ENCODE results near the gene LIMCH1.

- TF ChIP-seq, protein P1, sequence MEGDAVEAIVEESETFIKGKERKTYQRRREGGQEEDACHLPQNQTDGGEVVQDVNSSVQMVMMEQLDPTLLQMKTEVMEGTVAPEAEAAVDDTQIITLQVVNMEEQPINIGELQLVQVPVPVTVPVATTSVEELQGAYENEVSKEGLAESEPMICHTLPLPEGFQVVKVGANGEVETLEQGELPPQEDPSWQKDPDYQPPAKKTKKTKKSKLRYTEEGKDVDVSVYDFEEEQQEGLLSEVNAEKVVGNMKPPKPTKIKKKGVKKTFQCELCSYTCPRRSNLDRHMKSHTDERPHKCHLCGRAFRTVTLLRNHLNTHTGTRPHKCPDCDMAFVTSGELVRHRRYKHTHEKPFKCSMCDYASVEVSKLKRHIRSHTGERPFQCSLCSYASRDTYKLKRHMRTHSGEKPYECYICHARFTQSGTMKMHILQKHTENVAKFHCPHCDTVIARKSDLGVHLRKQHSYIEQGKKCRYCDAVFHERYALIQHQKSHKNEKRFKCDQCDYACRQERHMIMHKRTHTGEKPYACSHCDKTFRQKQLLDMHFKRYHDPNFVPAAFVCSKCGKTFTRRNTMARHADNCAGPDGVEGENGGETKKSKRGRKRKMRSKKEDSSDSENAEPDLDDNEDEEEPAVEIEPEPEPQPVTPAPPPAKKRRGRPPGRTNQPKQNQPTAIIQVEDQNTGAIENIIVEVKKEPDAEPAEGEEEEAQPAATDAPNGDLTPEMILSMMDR (IDR thresholded peaks at IDR 0.05; ENCODE audit: poor library complexity) = no peak
- no peak for TF ChIP-seq EZH2phosphoT487 (IDR thresholded peaks at IDR 0.05; ENCODE audit: low read depth, severe bottlenecking, unreplicated experiment)
These were observed 176.5 kb downstream of the LIMCH1 start for GRCh38 chr4:41714364-41715000.

All from hepatocyte (in vitro differentiated cells).